ENCODE results near the gene RAVER2.
"Not testable (repeated sequence)": the region's sequence is repeated elsewhere in the genome, so short reads cannot be mapped to it uniquely, and the experiment has no call there.

RAVER2 gene

DNA sequence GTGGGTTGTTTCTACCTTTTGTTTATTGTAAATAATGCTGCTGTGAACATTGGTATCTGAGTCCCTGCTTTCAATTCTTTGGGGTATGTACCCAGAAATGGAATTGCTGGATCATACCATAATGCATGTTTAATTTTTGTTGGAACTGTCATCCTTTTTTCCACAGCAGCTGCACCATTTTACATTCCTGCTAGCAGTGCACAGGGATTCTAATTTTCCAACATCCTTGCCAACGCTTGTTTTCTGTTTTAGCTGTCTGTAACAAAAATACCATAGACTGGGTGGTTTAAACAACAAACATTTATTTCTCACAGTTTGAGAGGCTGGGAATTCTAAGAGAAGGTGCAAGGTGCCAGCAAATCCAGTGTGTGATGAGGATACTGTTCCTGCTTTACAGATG lies 65.1 kb downstream of the RAVER2 start:
- Histone ChIP-seq H3K9ac (ENCODE audit: low read length in 2 of 2) (no peak overlapping the region), H3K9me3 (ENCODE audit: control insufficient read depth in 2 of 2, low read length in 2 of 2) (no peaks in the 10 kb centered on the region), H3K27ac (ENCODE audit: low read length) (no peak overlapping the region), H3K4me3 (ENCODE audit: low read length in 2 of 2) (no peak overlapping the region), H3K36me3 (ENCODE audit: control insufficient read depth in 2 of 2, insufficient read depth in 2 of 2, low read length in 2 of 2) (peaks cover 0 to 1% of the 10 kb centered on the region in 2 donors), H3K27me3 (ENCODE audit: control insufficient read depth in 1 of 2, insufficient read depth in 2 of 2, low read length in 2 of 2) (no peaks in the 10 kb centered on the region), H3K4me1 (ENCODE audit: control insufficient read depth, insufficient read depth, low read length) (no peaks in the 10 kb centered on the region)

- Histone ChIP-seq H3K9ac (ENCODE audit: low read length in 2 of 2) (no peak overlapping the region), H3K4me3 (ENCODE audit: low read length in 2 of 2) (no peak overlapping the region), H3K27ac (ENCODE audit: low read length) (no peak overlapping the region), H3K27me3 (ENCODE audit: control insufficient read depth in 1 of 2, insufficient read depth in 2 of 2, low read length in 2 of 2) (no peaks in the 10 kb centered on the region), H3K4me1 (ENCODE audit: control insufficient read depth, insufficient read depth, low read length) (no peaks in the 10 kb centered on the region), H3K36me3 (ENCODE audit: control insufficient read depth in 2 of 2, insufficient read depth in 2 of 2, low read length in 2 of 2) (no peaks in the 10 kb centered on the region), H3K9me3 (ENCODE audit: control insufficient read depth in 2 of 2, low read length in 2 of 2) (no peaks in the 10 kb centered on the region)
These were observed 66.3 kb downstream of the RAVER2 start for GRCh38 chr1:64811131-64811530.

GRCh38 chr1:64814427-64814826 lies 69.6 kb downstream of the RAVER2 start:
- Histone ChIP-seq H3K4me3 (ENCODE audit: low read length in 2 of 2) (no peak overlapping the region), H3K9ac (ENCODE audit: low read length in 2 of 2) (no peak overlapping the region)

GRCh38 chr1:64817364-64817763 lies 72.5 kb downstream of the RAVER2 start:
- H3K4me1 ChIP-seq (ENCODE audit: control insufficient read depth, insufficient read depth, low read length); H3K4me3 ChIP-seq (ENCODE audit: low read length in 2 of 2); H3K27me3 ChIP-seq (ENCODE audit: control insufficient read depth in 1 of 2, insufficient read depth in 2 of 2, low read length in 2 of 2): not testable (repeated sequence)

More at GRCh38 chr1:64814427-64814826, 69.6 kb downstream of the RAVER2 start:
- Histone ChIP-seq H3K36me3 (ENCODE audit: control insufficient read depth in 2 of 2, insufficient read depth in 2 of 2, low read length in 2 of 2) (peaks cover 0 to 2% of the 10 kb centered on the region in 2 donors), H3K27ac (ENCODE audit: low read length) (no peak overlapping the region), H3K27me3 (ENCODE audit: control insufficient read depth in 1 of 2, insufficient read depth in 2 of 2, low read length in 2 of 2) (no peaks in the 10 kb centered on the region), H3K4me1 (ENCODE audit: control insufficient read depth, insufficient read depth, low read length) (no peaks in the 10 kb centered on the region), H3K9me3 (ENCODE audit: control insufficient read depth in 2 of 2, low read length in 2 of 2) (no peaks in the 10 kb centered on the region)

DNA sequence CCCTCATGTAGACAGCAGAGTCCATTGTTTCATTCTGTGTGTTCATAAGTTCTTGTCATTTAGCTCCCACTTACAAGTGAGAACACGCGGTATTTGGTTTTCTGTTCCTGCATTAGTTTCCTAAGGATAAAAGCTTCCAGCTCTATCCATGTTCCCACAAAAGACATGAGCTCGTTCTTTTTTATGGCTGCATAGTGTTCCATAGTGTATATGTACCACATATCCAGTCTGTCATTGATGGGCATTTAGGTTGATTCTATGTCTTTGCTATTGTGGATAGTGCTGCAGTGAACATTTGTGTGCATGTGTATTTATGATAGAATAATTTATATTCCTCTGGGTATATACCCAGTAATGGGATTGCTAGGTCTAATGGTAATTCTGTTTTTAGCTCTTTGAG lies 75.7 kb downstream of the RAVER2 start:
- not testable (repeated sequence) for H3K27me3 ChIP-seq (ENCODE audit: control insufficient read depth in 1 of 2, insufficient read depth in 2 of 2, low read length in 2 of 2); H3K4me1 ChIP-seq (ENCODE audit: control insufficient read depth, insufficient read depth, low read length); H3K4me3 ChIP-seq (ENCODE audit: low read length in 2 of 2); H3K36me3 ChIP-seq (ENCODE audit: control insufficient read depth in 2 of 2, insufficient read depth in 2 of 2, low read length in 2 of 2); H3K9ac ChIP-seq (ENCODE audit: low read length in 2 of 2); H3K9me3 ChIP-seq (ENCODE audit: control insufficient read depth in 2 of 2, low read length in 2 of 2); H3K27ac ChIP-seq (ENCODE audit: low read length)

More at GRCh38 chr1:64817364-64817763, 72.5 kb downstream of the RAVER2 start:
- not testable (repeated sequence) for H3K27ac ChIP-seq (ENCODE audit: low read length); H3K9ac ChIP-seq (ENCODE audit: low read length in 2 of 2); H3K9me3 ChIP-seq (ENCODE audit: control insufficient read depth in 2 of 2, low read length in 2 of 2); H3K36me3 ChIP-seq (ENCODE audit: control insufficient read depth in 2 of 2, insufficient read depth in 2 of 2, low read length in 2 of 2)

DNA sequence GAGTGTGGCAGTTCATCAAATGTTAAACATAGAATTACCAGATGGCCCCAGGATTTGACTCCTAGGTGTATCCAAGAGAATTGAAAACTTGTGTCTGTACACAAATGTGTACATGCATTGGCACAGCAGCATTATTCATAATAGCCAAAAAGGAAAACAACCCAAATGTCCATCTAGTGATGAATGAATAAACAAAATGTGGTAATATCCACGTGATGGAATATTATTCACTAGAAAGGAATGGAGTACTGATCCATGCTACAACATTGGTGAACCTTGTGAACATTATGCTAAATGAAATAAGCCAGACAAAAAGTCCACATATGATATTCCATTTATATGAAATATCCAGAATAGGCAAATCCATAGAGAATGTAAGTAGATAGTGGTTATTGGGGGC lies 77.7 kb downstream of the RAVER2 start:
- Histone ChIP-seq H3K9ac (ENCODE audit: low read length in 2 of 2) (no peak overlapping the region), H3K4me1 (ENCODE audit: control insufficient read depth, insufficient read depth, low read length) (peaks cover 3% of the 10 kb centered on the region), H3K36me3 (ENCODE audit: control insufficient read depth in 2 of 2, insufficient read depth in 2 of 2, low read length in 2 of 2) (no peaks in the 10 kb centered on the region), H3K27me3 (ENCODE audit: control insufficient read depth in 1 of 2, insufficient read depth in 2 of 2, low read length in 2 of 2) (no peaks in the 10 kb centered on the region), H3K9me3 (ENCODE audit: control insufficient read depth in 2 of 2, low read length in 2 of 2) (no peaks in the 10 kb centered on the region), H3K27ac (ENCODE audit: low read length) (no peak overlapping the region), H3K4me3 (ENCODE audit: low read length in 2 of 2) (no peak overlapping the region)

DNA sequence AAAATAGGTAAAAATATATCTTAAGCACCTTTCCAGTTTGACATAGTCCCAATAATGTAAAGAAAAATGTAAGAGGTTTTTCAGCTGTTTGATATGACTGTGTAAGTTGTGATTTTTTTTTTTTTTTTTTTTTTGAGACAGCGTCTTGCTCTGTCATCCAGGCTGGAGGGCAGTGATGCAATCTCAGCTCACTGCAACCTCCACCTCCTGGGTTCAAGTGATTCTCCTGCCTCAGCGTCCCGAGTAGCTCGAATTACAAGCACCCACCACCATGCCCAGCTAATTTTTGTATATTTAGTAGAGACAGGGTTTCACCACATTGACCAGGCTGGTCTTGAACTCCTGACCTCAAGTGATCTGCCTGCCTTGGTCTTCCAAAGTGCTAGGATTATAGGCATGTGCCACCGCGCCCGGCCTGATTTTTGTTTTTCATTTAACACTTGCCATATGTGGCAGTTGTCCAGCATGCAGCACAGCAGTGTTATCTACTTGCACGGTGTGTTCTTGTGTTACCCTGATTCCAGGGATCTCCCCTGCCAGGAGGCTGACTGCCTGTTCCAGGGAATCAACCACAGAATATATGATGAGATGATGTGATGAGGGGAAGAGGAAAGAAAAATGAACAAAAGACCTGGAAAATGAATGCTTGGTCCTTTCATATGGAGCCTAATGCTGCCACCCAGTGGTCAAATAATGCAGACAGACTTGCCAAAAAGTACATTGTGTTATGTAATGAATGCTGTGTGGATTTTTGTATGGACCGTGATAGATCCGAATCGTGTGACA lies 79.0 kb downstream of the RAVER2 start:
- Histone ChIP-seq H3K4me1 (ENCODE audit: control insufficient read depth, insufficient read depth, low read length) (peaks cover 3% of the 10 kb centered on the region), H3K27ac (ENCODE audit: low read length) (no peak overlapping the region), H3K27me3 (ENCODE audit: control insufficient read depth in 1 of 2, insufficient read depth in 2 of 2, low read length in 2 of 2) (no peaks in the 10 kb centered on the region), H3K36me3 (ENCODE audit: control insufficient read depth in 2 of 2, insufficient read depth in 2 of 2, low read length in 2 of 2) (no peaks in the 10 kb centered on the region), H3K9me3 (ENCODE audit: control insufficient read depth in 2 of 2, low read length in 2 of 2) (no peaks in the 10 kb centered on the region), H3K9ac (ENCODE audit: low read length in 2 of 2) (peak overlapping the region in 1 of 2 donors; percentile 13), H3K4me3 (ENCODE audit: low read length in 2 of 2) (no peak overlapping the region)

GRCh38 chr1:64826991-64827390 lies 82.1 kb downstream of the RAVER2 start:
- peaks cover 3% of the 10 kb centered on the region for H3K4me1 ChIP-seq (ENCODE audit: control insufficient read depth, insufficient read depth, low read length)
- no peak overlapping the region for H3K9ac ChIP-seq (ENCODE audit: low read length in 2 of 2)
- H3K4me3 ChIP-seq (ENCODE audit: low read length in 2 of 2), result no peak overlapping the region
- H3K27me3 ChIP-seq (ENCODE audit: control insufficient read depth in 1 of 2, insufficient read depth in 2 of 2, low read length in 2 of 2), result no peaks in the 10 kb centered on the region
- peaks cover 3% of the 10 kb centered on the region in 2 donors for H3K36me3 ChIP-seq (ENCODE audit: control insufficient read depth in 2 of 2, insufficient read depth in 2 of 2, low read length in 2 of 2)
- no peak overlapping the region for H3K27ac ChIP-seq (ENCODE audit: low read length)
- no peaks in the 10 kb centered on the region for H3K9me3 ChIP-seq (ENCODE audit: control insufficient read depth in 2 of 2, low read length in 2 of 2)

GRCh38 chr1:64828829-64829228 lies 84.0 kb downstream of the RAVER2 start:
- Histone ChIP-seq H3K9me3 (ENCODE audit: control insufficient read depth in 2 of 2, low read length in 2 of 2) (no peaks in the 10 kb centered on the region), H3K9ac (ENCODE audit: low read length in 2 of 2) (no peak overlapping the region), H3K27me3 (ENCODE audit: control insufficient read depth in 1 of 2, insufficient read depth in 2 of 2, low read length in 2 of 2) (no peaks in the 10 kb centered on the region), H3K4me1 (ENCODE audit: control insufficient read depth, insufficient read depth, low read length) (peaks cover 3% of the 10 kb centered on the region), H3K36me3 (ENCODE audit: control insufficient read depth in 2 of 2, insufficient read depth in 2 of 2, low read length in 2 of 2) (peaks cover 14 to 16% of the 10 kb centered on the region in 2 donors), H3K27ac (ENCODE audit: low read length) (no peak overlapping the region), H3K4me3 (ENCODE audit: low read length in 2 of 2) (no peak overlapping the region)

GRCh38 chr1:64829411-64830029 lies 84.6 kb downstream of the RAVER2 start:
- no peak overlapping the region for H3K9ac ChIP-seq (ENCODE audit: low read length in 2 of 2)
- no peaks in the 10 kb centered on the region for H3K9me3 ChIP-seq (ENCODE audit: control insufficient read depth in 2 of 2, low read length in 2 of 2)
- H3K27ac ChIP-seq (ENCODE audit: low read length), result no peak overlapping the region
- no peaks in the 10 kb centered on the region for H3K27me3 ChIP-seq (ENCODE audit: control insufficient read depth in 1 of 2, insufficient read depth in 2 of 2, low read length in 2 of 2)
- H3K4me1 ChIP-seq (ENCODE audit: control insufficient read depth, insufficient read depth, low read length), result no peaks in the 10 kb centered on the region
- H3K36me3 ChIP-seq (ENCODE audit: control insufficient read depth in 2 of 2, insufficient read depth in 2 of 2, low read length in 2 of 2), result peaks cover 16 to 20% of the 10 kb centered on the region in 2 donors
- no peak overlapping the region for H3K4me3 ChIP-seq (ENCODE audit: low read length in 2 of 2)

- Histone ChIP-seq H3K36me3 (ENCODE audit: control insufficient read depth in 2 of 2, insufficient read depth in 2 of 2, low read length in 2 of 2) (peaks cover 19 to 23% of the 10 kb centered on the region in 2 donors), H3K9ac (ENCODE audit: low read length in 2 of 2) (no peak overlapping the region), H3K4me3 (ENCODE audit: low read length in 2 of 2) (no peak overlapping the region), H3K27me3 (ENCODE audit: control insufficient read depth in 1 of 2, insufficient read depth in 2 of 2, low read length in 2 of 2) (no peaks in the 10 kb centered on the region), H3K4me1 (ENCODE audit: control insufficient read depth, insufficient read depth, low read length) (no peaks in the 10 kb centered on the region), H3K27ac (ENCODE audit: low read length) (no peak overlapping the region), H3K9me3 (ENCODE audit: control insufficient read depth in 2 of 2, low read length in 2 of 2) (no peaks in the 10 kb centered on the region)
These were observed 85.3 kb downstream of the RAVER2 start for GRCh38 chr1:64830030-64830651.
